Thoracic aorta (tissue), 2 donors: ENCODE data around the gene VPS35L. TPM values are rescaled to one million over a fixed set of nuclear protein-coding genes. Genes with fewer than 3 reads are reported as not detected.

Experiments
- ATAC-seq: fragments of 150-250 bp; one replicate; pipeline ENCODE4 v1.8.0; 2017; ENCODE audit warnings: low read depth; ENCODE audit not compliant: insufficient number of reproducible peaks, low FRiP score
- DNase-seq: peaks from one replicate; pipeline ENCODE4 v3.0.0-alpha.2; 2020; ENCODE audit warnings: low spot score
- H3K27ac ChIP-seq, 2 donors: fragments of 200-600 bp; sonication (generic); 1 replicate in 1 of 2; 2 replicates in 1 of 2; pipeline ENCODE4 v1.5.1; 2016; ENCODE audit warnings: mild to moderate bottlenecking in 2 of 2, moderate library complexity in 2 of 2
- H3K27me3 ChIP-seq: fragments of 200-600 bp; sonication (generic); replicated peaks from 2 replicates; pipeline ENCODE4 v1.6.0; 2016; ENCODE audit warnings: mild to moderate bottlenecking; ENCODE audit not compliant: insufficient read depth
- H3K36me3 ChIP-seq: fragments of 200-600 bp; sonication (generic); one replicate; pipeline ENCODE4 v1.5.1; 2016
- H3K4me1 ChIP-seq, 2 donors: fragments of 200-600 bp; sonication (generic); 1 replicate in 1 of 2; 2 replicates in 1 of 2; pipeline versions ENCODE4 v1.5.1 to v1.6.0; 2016; ENCODE audit warnings: low read depth in 2 of 2, mild to moderate bottlenecking in 1 of 2; ENCODE audit not compliant: control insufficient read depth in 1 of 2
- H3K4me3 ChIP-seq: fragments of 200-600 bp; sonication (generic); 2 replicates; pipeline ENCODE4 v1.5.1; 2016; ENCODE audit warnings: mild to moderate bottlenecking
- H3K9me3 ChIP-seq: fragments of 200-600 bp; sonication (generic); 2 replicates; pipeline ENCODE4 v1.5.1; 2016
- CTCF ChIP-seq: fragments of 200-600 bp; sonication (generic); IDR thresholded peaks from one replicate; pipeline ENCODE4 v1.5.1; 2019; ENCODE audit warnings: antibody characterized with exemption
- total RNA-seq, 2 donors: library from RNA; depleted of rRNA; stranded (reverse); fragments of >200 nt; gene quantifications; one replicate each; pipeline versions ENCODE4 v1.1.0 to v1.2.3, GENCODE V29; 2016

Gene VPS35L
- total RNA-seq, 2 donors from 2014 or later = 38.2 to 41.6 TPM

GRCh38 chr16:19598805-19599510, 43.5 kb downstream of the VPS35L start:
- no peak for DNase-seq
- ATAC-seq = no peak
- Histone ChIP-seq H3K27me3 (no peaks in the 10 kb centered on the region), H3K4me1 (peaks cover 0 to 7% of the 10 kb centered on the region in 2 donors), H3K4me3 (no peak overlapping the region), H3K9me3 (no peaks in the 10 kb centered on the region), H3K27ac (no peak overlapping the region), H3K36me3 (no peaks in the 10 kb centered on the region)
- no peak for TF ChIP-seq CTCF

DNA sequence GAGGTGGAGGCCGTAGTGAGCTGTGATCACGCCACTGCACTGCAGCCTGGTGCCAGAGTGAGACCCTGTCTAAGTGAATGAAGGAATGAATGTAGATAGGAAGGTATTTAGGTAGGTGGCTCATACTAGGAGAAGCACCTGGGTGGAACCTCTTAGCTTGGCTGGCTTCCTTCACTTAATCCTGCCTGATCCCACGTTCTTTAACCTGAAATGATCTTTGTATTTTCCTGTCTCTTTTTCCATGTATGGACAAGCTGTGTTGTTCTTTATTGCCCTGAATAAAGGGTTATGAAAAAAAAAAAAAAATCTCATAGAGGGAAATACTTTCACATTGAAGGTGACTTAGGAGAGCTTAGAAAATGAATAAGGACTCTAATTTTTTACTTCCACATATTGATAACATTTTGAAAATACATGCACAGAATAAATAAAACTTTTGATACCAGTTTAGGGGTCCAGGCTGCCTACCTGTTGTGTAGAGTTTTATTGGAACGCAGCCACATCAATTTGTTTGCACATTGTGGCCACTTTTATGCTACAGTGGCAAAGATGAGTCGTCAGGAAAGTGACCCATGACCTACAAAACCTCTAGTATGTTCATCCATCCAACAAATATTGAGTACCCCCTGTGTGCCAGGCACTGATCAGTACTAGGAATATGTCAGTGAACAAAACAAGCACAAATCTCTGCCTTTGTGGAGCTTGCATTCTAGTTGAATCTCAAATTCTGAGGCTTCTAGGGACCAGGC, 44.6 kb downstream of the VPS35L start:
- Histone ChIP-seq H3K36me3 (no peaks in the 10 kb centered on the region), H3K4me3 (no peak overlapping the region), H3K27me3 (no peaks in the 10 kb centered on the region), H3K4me1 (peaks cover 0 to 14% of the 10 kb centered on the region in 2 donors), H3K9me3 (no peaks in the 10 kb centered on the region), H3K27ac (no peak overlapping the region)
- ATAC-seq = no peak
- TF ChIP-seq CTCF = no peak
- no peak for DNase-seq

GRCh38 chr16:19601083-19601976, 45.8 kb downstream of the VPS35L start:
- Histone ChIP-seq H3K36me3 (no peaks in the 10 kb centered on the region), H3K4me3 (no peak overlapping the region), H3K27ac (no peak overlapping the region), H3K4me1 (peaks cover 0 to 19% of the 10 kb centered on the region in 2 donors), H3K9me3 (no peaks in the 10 kb centered on the region), H3K27me3 (no peaks in the 10 kb centered on the region)
- DNase-seq = no peak
- peak; percentile 57 for TF ChIP-seq CTCF
- ATAC-seq = no peak

- Histone ChIP-seq H3K27me3 (no peaks in the 10 kb centered on the region), H3K4me3 (no peak overlapping the region), H3K4me1 (peaks cover 0 to 25% of the 10 kb centered on the region in 2 donors), H3K36me3 (peaks cover 11% of the 10 kb centered on the region), H3K27ac (peak overlapping the region in 1 of 2 donors; percentile 60), H3K9me3 (no peaks in the 10 kb centered on the region)
- no peak for DNase-seq
- no peak for TF ChIP-seq CTCF
- no peak for ATAC-seq
These were observed 49.4 kb downstream of the VPS35L start for GRCh38 chr16:19604911-19605310.

GRCh38 chr16:19605701-19606100, 50.2 kb downstream of the VPS35L start:
- DNase-seq = no peak
- Histone ChIP-seq H3K27ac (peak overlapping the region; percentile 38 to 60), H3K4me3 (no peak overlapping the region), H3K27me3 (no peaks in the 10 kb centered on the region), H3K4me1 (peaks cover 0 to 25% of the 10 kb centered on the region in 2 donors), H3K9me3 (no peaks in the 10 kb centered on the region), H3K36me3 (peaks cover 11% of the 10 kb centered on the region)
- no peak for ATAC-seq
- TF ChIP-seq CTCF = no peak
